HepG2 (cell line): ENCODE data around the gene EBPL. TPM values are rescaled to one million over a fixed set of nuclear protein-coding genes. Genes with fewer than 3 reads are reported as not detected.

Source experiments
- ATAC-seq: fragments of 200-7000 bp; cut with Tn5 transposase; 3 replicates; pipeline ENCODE4 v1.9.1; 2020; ENCODE audit warnings: mild to moderate bottlenecking, moderate library complexity
- BruUV-seq: library from RNA; stranded (reverse); fragments of 400-500 nt; replicated peaks from 2 replicates; lab custom pipeline; 2021; lab: Mats Ljungman, UMichigan
- CTCF ChIA-PET: fragments of 300-600 bp; formaldehyde crosslinking; extraction: SDS; loops from one replicate; lab custom pipeline; 2021; ENCODE audit warnings: low total read pairs, inconsistent platforms, low intra/inter-chr PET ratio; lab: Yijun Ruan, JAX
- POLR2A ChIA-PET: fragments of 350-600 bp; sonication (Branson Sonifier 250); formaldehyde crosslinking; loops from one replicate; lab custom pipeline; 2020; ENCODE audit warnings: antibody characterized with exemption, inconsistent platforms; lab: Yijun Ruan, JAX
- DNase-seq: peaks from one replicate; pipeline ENCODE4 v3.0.0-alpha.2; 2015; ENCODE audit warnings: low spot score
- FAIRE-seq: peaks from 3 replicates; lab custom pipeline; 2011; peaks lifted over from hg19 to GRCh38; lab: Jason Lieb, UNC
- H2AFZ ChIP-seq: one replicate; pipeline ENCODE4 v1.6.1; 2011; ENCODE audit warnings: low read length, inconsistent platforms
- H3K27ac ChIP-seq: fragments of 300-600 bp; 3 replicates; pipeline ENCODE4 v1.8.0; 2011; ENCODE audit warnings: mixed run types, mild to moderate bottlenecking, mixed read lengths, low read length, inconsistent platforms; ENCODE audit not compliant: insufficient read depth; ENCODE audit errors: extremely low read length
- H3K27me3 ChIP-seq, 2 experiments: fragments of 200-600 bp in 1 of 2; 2 replicates in 1 of 2; 3 replicates in 1 of 2; pipeline versions ENCODE4 v1.6.0 to v1.8.0; 2011; ENCODE audit warnings: low read length in 2 of 2, mild to moderate bottlenecking in 2 of 2, moderate library complexity in 2 of 2, inconsistent platforms in 1 of 2; ENCODE audit not compliant: insufficient read depth in 2 of 2, control insufficient read depth in 1 of 2
- H3K36me3 ChIP-seq, 2 experiments: fragments of 200-600 bp in 1 of 2; replicated peaks in 1 of 2; 2 replicates in 1 of 2; 3 replicates in 1 of 2; pipeline versions ENCODE4 v1.5.1 to v1.8.0; 2011; ENCODE audit warnings: low read length in 2 of 2, inconsistent platforms in 1 of 2; ENCODE audit not compliant: insufficient read depth in 2 of 2, control insufficient read depth in 1 of 2
- H3K4me1 ChIP-seq: 2 replicates; pipeline ENCODE4 v1.5.1; 2012; ENCODE audit warnings: low read length, inconsistent platforms; ENCODE audit not compliant: insufficient read depth
- H3K4me2 ChIP-seq: 2 replicates; pipeline ENCODE4 v1.6.0; 2011; ENCODE audit warnings: low read depth, low read length, inconsistent platforms
- H3K4me3 ChIP-seq, 3 experiments: fragments of 200-600 bp in 1 of 3; sonication (generic), shearing (Covaris generic) in 1 of 3; replicated peaks in 1 of 3; 2 replicates each; pipeline ENCODE4 v1.5.1; 2011 to 2016; ENCODE audit warnings: low read length in 3 of 3, inconsistent platforms in 2 of 3, low read depth in 2 of 3, mild to moderate bottlenecking in 2 of 3, control low read depth in 1 of 3, mixed read lengths in 1 of 3; ENCODE audit not compliant: insufficient read depth in 1 of 3
- H3K79me2 ChIP-seq: one replicate; pipeline ENCODE4 v1.6.1; 2011; ENCODE audit warnings: low read length, inconsistent platforms; ENCODE audit not compliant: insufficient read depth
- H3K9ac ChIP-seq: 2 replicates; pipeline ENCODE4 v1.6.0; 2011; ENCODE audit warnings: mild to moderate bottlenecking, low read depth, low read length, inconsistent platforms; ENCODE audit not compliant: insufficient read depth
- H3K9me3 ChIP-seq: 2 replicates; pipeline ENCODE4 v1.5.1; 2012; ENCODE audit warnings: mild to moderate bottlenecking, low read length
- H4K20me1 ChIP-seq: 2 replicates; pipeline ENCODE4 v1.6.0; 2011; ENCODE audit warnings: inconsistent platforms, mild to moderate bottlenecking, low read length, moderate library complexity; ENCODE audit not compliant: insufficient read depth
- CEBPB ChIP-seq: IDR thresholded peaks from 2 replicates; pipeline ENCODE4 v1.6.1; 2011; ENCODE audit warnings: low read depth, low read length, improper control_type of control experiment, borderline replicate concordance
- RAD21 ChIP-seq: fragments of 450-650 bp; formaldehyde crosslinking; IDR thresholded peaks from 2 replicates; pipeline ENCODE4 v1.5.0; 2020; ENCODE audit warnings: mild to moderate bottlenecking
- ZNF10 ChIP-seq: sonication (generic); formaldehyde crosslinking; IDR thresholded peaks from 2 replicates; pipeline ENCODE4 v1.4.0; 2020; ENCODE audit warnings: mild to moderate bottlenecking, low read depth, missing genetic modification reagents, borderline replicate concordance
- ZNF121 ChIP-seq: sonication (generic); formaldehyde crosslinking; IDR thresholded peaks from 2 replicates; pipeline ENCODE4 v1.5.0; 2020; ENCODE audit warnings: mild to moderate bottlenecking, missing genetic modification reagents
- in situ Hi-C: cut with HindIII; loops from 2 replicates; pipeline ENCODE4 v1.10.0; 2017; ENCODE audit warnings: low pct_unique_long_range_greater_than_20kb; ENCODE audit not compliant: extremely low pct_ligation_motif_present
- intact Hi-C: fragments of 100-400 bp; cut with micrococcal nuclease; formaldehyde crosslinking; loops from one replicate; pipeline ENCODE4 v1.10.0; 2022; ENCODE audit not compliant: unreplicated experiment
- polyA plus RNA-seq, 8 experiments: library from polyadenylated mRNA; depleted of rRNA in 3 of 8; stranded (reverse) in 7 of 8; unstranded in 1 of 8; fragments of >200 nt; fragmentation: Illumina TruSeq in 4 of 8; extraction: Trizol in 4 of 8; gene quantifications; 2 replicates each; pipeline versions ENCODE4 v1.2.1 to v1.2.3, GENCODE V29; 2011 to 2016; ENCODE audit warnings: low read depth in 4 of 8, missing spikeins in 1 of 8, mixed read lengths in 1 of 8; ENCODE audit not compliant: insufficient read depth in 1 of 8
- total RNA-seq, 5 experiments: library from RNA; depleted of rRNA; stranded (reverse); fragments of >200 nt; fragmentation: Illumina TruSeq; extraction: Trizol; gene quantifications; 2 replicates each; pipeline ENCODE4 v1.2.3, GENCODE V29; 2016; ENCODE audit warnings: low read depth in 1 of 5
- TF ChIP-seq, protein P1 (sequence below): sonication (generic); formaldehyde crosslinking; IDR thresholded peaks from 2 replicates; pipeline ENCODE4 v1.5.0; 2020; ENCODE audit warnings: mild to moderate bottlenecking, missing genetic modification reagents

The EBPL gene
- total and polyA plus RNA-seq, 2 of the 13 experiments (the other 11 are each of a cell fraction or from before 2014, with no cell fraction given) = 96.5 to 152 TPM

DNA sequence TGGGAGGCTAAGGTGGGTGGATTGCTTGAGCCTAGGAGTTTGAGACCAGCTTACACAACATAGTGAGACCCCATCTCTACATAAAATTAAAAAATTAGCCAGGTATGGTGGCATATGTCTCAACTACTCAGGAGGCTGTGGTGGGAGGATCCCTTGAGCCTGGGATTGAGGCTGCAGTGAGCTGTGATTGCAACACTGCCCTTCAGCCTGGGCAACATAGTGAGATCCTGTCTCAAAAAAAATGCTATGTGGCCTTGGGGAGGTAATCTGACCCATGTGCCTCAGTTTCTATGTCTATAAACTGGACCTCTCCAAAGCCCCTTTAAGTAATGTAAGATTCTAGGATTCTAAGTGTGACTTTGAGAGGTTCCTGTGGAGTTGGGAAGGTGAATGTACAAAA lies 37.8 kb downstream of the EBPL start:
- no peak for FAIRE-seq
- in situ Hi-C loops = loop anchor here (25.0 kb wide), 3 partner anchors 1159 to 1409 kb away; partner anchors contain the start of gene RNASEH2B

More for the DNA sequence above, 37.8 kb downstream of the EBPL start:
- TF ChIP-seq, protein P1, sequence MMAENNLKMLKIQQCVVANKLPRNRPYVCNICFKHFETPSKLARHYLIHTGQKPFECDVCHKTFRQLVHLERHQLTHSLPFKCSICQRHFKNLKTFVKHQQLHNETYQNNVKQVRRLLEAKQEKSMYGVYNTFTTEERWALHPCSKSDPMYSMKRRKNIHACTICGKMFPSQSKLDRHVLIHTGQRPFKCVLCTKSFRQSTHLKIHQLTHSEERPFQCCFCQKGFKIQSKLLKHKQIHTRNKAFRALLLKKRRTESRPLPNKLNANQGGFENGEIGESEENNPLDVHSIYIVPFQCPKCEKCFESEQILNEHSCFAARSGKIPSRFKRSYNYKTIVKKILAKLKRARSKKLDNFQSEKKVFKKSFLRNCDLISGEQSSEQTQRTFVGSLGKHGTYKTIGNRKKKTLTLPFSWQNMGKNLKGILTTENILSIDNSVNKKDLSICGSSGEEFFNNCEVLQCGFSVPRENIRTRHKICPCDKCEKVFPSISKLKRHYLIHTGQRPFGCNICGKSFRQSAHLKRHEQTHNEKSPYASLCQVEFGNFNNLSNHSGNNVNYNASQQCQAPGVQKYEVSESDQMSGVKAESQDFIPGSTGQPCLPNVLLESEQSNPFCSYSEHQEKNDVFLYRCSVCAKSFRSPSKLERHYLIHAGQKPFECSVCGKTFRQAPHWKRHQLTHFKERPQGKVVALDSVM (CRISPR knock-in tag) = peak; percentile 47; the same call in 1 of the 2 replicates
- TF ChIP-seq RAD21 = no peak
- no peak for TF ChIP-seq ZNF10 (CRISPR knock-in tag)
- TF ChIP-seq CEBPB = peak; percentile 19; the same call in 1 of the 2 replicates
- peak; percentile 88 for TF ChIP-seq ZNF121 (CRISPR knock-in tag)
- TF ChIP-seq, all 625 proteins: peak for 3
- Histone ChIP-seq H3K27me3 (no peaks in the 10 kb centered on the region), H3K79me2 (no peaks in the 10 kb centered on the region), H3K4me2 (no peak overlapping the region), H3K4me1 (peaks cover 5% of the 10 kb centered on the region; the same call in 1 of the 2 replicates), H2AFZ (no peak overlapping the region), H4K20me1 (no peaks in the 10 kb centered on the region), H3K4me3 (no peak overlapping the region), H3K27ac (no peak overlapping the region), H3K9ac (no peak overlapping the region), H3K9me3 (no peaks in the 10 kb centered on the region), H3K36me3 (peaks cover 1 to 4% of the 10 kb centered on the region in 2 experiments; a peak in 1 of 5 replicates)
- ChIA-PET POLR2A (no interaction called here), CTCF (interaction anchor here (0.7 kb wide), 1 partner anchor 195 kb away, joined by 3 read pairs; no protein-coding TSS in a partner anchor)
- no TSS peak for BruUV-seq
- DNase-seq = no peak
- intact Hi-C loops = no loop called here
- no peak for ATAC-seq
